SK-N-SH treated with all-trans-retinoic acid at 6 μM for 48 hours (cell line): Measurements from ENCODE around the gene SCGB1C1.
A peak's percentile ranks its signal among the peaks of the same experiment; 100 is the strongest.
"Not testable (repeated sequence)": the region's sequence is repeated elsewhere in the genome, so short reads cannot be mapped to it uniquely, and the experiment has no call there.

Experiments
- ATAC-seq: fragments of 200-7000 bp; cut with Tn5 transposase; 3 replicates; pipeline ENCODE4 v1.9.1; 2020; ENCODE audit warnings: mild to moderate bottlenecking, moderate library complexity
- BACH2 ChIP-seq: fragments of 250-450 bp; sonication (Bioruptor Pico); IDR thresholded peaks from 2 replicates; pipeline ENCODE4 v1.9.0; 2021; ENCODE audit warnings: mild to moderate bottlenecking, borderline replicate concordance
- CSDC2 ChIP-seq: fragments of 250-450 bp; sonication (Bioruptor Pico); IDR thresholded peaks from 2 replicates; pipeline ENCODE4 v1.5.0; 2020; ENCODE audit warnings: mild to moderate bottlenecking, moderate library complexity
- GLIS3 ChIP-seq: fragments of 250-450 bp; sonication (Bioruptor Pico); IDR thresholded peaks from 2 replicates; pipeline ENCODE4 v1.5.0; 2020; ENCODE audit warnings: mild to moderate bottlenecking, moderate library complexity
- ISL1 ChIP-seq: fragments of 250-450 bp; sonication (Bioruptor Pico); IDR thresholded peaks from 2 replicates; pipeline ENCODE4 v2.1.2; 2022; ENCODE audit warnings: mild to moderate bottlenecking, moderate library complexity
- POU6F1 ChIP-seq: fragments of 250-450 bp; sonication (Bioruptor Pico); IDR thresholded peaks from 2 replicates; pipeline ENCODE4 v1.8.0; 2021; ENCODE audit warnings: low read depth, mild to moderate bottlenecking, moderate library complexity, borderline replicate concordance
- PPARA ChIP-seq: fragments of 250-450 bp; sonication (Bioruptor Pico); IDR thresholded peaks from 2 replicates; pipeline ENCODE4 v1.5.0; 2020; ENCODE audit warnings: mild to moderate bottlenecking, borderline replicate concordance
- RARB ChIP-seq: fragments of 250-450 bp; sonication (Bioruptor Pico); IDR thresholded peaks from 2 replicates; pipeline ENCODE4 v1.8.0; 2021; ENCODE audit warnings: mild to moderate bottlenecking, moderate library complexity
- SNAI2 ChIP-seq: fragments of 250-450 bp; sonication (Bioruptor Pico); IDR thresholded peaks from 2 replicates; pipeline ENCODE4 v1.5.0; 2020; ENCODE audit warnings: mild to moderate bottlenecking, moderate library complexity
- TCF4 ChIP-seq: fragments of 250-450 bp; sonication (Bioruptor Pico); IDR thresholded peaks from 2 replicates; pipeline ENCODE4 v1.8.0; 2021; ENCODE audit warnings: mild to moderate bottlenecking, moderate library complexity, borderline replicate concordance
- TOX ChIP-seq: fragments of 250-450 bp; sonication (Bioruptor Pico); IDR thresholded peaks from 2 replicates; pipeline ENCODE4 v1.8.0; 2021; ENCODE audit warnings: mild to moderate bottlenecking, moderate library complexity, borderline replicate concordance
- ZC3H10 ChIP-seq: fragments of 250-450 bp; sonication (Bioruptor Pico); IDR thresholded peaks from 2 replicates; pipeline ENCODE4 v1.5.1; 2021; ENCODE audit warnings: mild to moderate bottlenecking, moderate library complexity
- ZFP3 ChIP-seq: fragments of 250-450 bp; sonication (Bioruptor Pico); IDR thresholded peaks from 2 replicates; pipeline ENCODE4 v1.5.0; 2020; ENCODE audit warnings: mild to moderate bottlenecking, moderate library complexity
- ZFP30 ChIP-seq: fragments of 450-650 bp; formaldehyde crosslinking; IDR thresholded peaks from 2 replicates; pipeline ENCODE4 v1.5.0; 2022; ENCODE audit warnings: mild to moderate bottlenecking, moderate library complexity
- ZNF565 ChIP-seq: fragments of 450-650 bp; formaldehyde crosslinking; conservative IDR thresholded peaks from 2 replicates; pipeline ENCODE4 v1.5.0; 2020; ENCODE audit warnings: low read depth, mild to moderate bottlenecking, moderate library complexity
- ZNF70 ChIP-seq: fragments of 450-650 bp; formaldehyde crosslinking; IDR thresholded peaks from 2 replicates; pipeline ENCODE4 v1.5.0; 2020; ENCODE audit warnings: mild to moderate bottlenecking, moderate library complexity
- ZNF8 ChIP-seq: fragments of 450-650 bp; formaldehyde crosslinking; IDR thresholded peaks from 2 replicates; pipeline ENCODE4 v1.5.0; 2020; ENCODE audit warnings: mild to moderate bottlenecking, moderate library complexity
- TF ChIP-seq, protein P1 (sequence below): fragments of 250-450 bp; sonication (Bioruptor Pico); IDR thresholded peaks from 2 replicates; pipeline ENCODE4 v1.5.0; 2020; ENCODE audit warnings: mild to moderate bottlenecking, moderate library complexity

SCGB1C1 gene

GRCh38 chr11:192674-193128, at the start of gene SCGB1C1:
SCGB1C1 (plus strand) TSS chr11:193078; CDS start chr11:193100, 22 bp downstream.
- not testable (repeated sequence) for ATAC-seq

DNA sequence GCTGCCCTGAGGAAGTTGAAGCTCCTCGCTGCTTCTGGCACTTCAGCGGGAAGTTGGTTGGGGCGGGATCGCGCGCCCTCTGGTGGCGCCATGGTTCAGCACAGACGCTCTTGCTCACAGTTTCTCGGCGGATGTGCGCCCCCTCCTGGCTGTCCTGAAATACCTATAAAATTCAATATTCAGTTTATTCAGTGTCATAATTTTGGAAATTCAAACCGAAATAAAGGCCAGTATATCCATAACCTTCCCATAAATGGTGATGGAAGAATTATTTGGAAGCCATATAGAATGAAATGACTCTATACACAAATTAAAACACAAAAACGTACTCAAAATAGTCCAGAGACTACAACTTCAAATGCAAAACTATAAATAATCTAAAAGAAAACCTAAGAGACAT, 12.6 kb upstream of the SCGB1C1 start:
- not testable (repeated sequence) for ATAC-seq

- not testable (repeated sequence) for ATAC-seq
These were observed 3.6 kb upstream of the SCGB1C1 start for GRCh38 chr11:189200-189783.

- ATAC-seq = peak; percentile 39
These were observed 3.0 kb upstream of the SCGB1C1 start for GRCh38 chr11:189843-190311.

- not testable (repeated sequence) for ATAC-seq
These were observed 2.3 kb upstream of the SCGB1C1 start for GRCh38 chr11:190546-190945.

DNA sequence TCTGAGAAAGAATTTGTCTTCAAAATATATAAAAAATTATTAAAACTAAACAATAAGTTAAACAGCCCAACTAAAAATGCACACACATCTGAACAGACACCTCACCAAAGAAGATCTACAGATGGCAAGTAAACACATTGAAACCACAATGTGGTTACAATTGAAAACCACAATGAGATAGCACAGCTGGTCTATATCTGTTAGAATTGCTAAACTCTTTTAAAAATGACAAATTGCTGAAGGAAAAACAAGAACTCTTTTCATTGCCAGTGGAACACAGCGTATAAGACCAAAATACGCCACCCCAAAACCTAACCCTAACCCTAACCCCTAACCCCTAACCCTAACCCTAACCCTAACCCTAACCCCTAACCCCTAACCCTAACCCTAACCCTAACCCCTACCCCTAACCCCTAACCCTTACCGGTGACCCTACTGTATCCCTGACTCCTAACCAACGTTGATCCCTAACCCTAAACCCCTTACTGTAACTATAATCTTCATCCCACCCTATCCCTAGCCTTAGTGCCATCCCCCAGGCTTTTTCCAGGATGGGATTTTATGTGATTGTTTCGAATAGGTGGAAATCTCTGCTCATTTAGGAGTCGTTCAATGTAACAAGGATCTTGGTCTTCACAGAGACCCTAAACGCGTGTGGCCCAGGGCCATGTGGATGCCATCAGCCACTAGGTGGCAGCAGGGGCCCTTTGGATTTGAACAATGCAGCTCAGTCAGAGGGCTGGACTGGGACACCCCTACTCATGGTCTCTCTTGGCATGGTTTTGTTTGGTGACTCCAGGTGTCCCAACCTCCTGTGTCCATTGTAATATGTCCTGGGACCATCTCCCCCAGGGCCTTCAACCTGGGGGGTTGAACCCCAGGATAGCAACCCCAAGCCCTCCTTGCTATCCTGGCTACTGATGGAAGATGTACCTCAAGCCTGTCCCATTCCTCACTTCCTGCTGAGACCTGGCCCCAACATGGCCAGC, 1.1 kb upstream of the SCGB1C1 start:
- peak; percentile 93 for ATAC-seq

GRCh38 chr11:193481-193880, 603 bp downstream of the SCGB1C1 start:
- not testable (repeated sequence) for ATAC-seq

- TF ChIP-seq TOX (CRISPR knock-in tag) = no peak
- no peak for TF ChIP-seq ZNF565 (CRISPR knock-in tag)
- no peak for TF ChIP-seq RARB (CRISPR knock-in tag)
- TF ChIP-seq, protein P1, sequence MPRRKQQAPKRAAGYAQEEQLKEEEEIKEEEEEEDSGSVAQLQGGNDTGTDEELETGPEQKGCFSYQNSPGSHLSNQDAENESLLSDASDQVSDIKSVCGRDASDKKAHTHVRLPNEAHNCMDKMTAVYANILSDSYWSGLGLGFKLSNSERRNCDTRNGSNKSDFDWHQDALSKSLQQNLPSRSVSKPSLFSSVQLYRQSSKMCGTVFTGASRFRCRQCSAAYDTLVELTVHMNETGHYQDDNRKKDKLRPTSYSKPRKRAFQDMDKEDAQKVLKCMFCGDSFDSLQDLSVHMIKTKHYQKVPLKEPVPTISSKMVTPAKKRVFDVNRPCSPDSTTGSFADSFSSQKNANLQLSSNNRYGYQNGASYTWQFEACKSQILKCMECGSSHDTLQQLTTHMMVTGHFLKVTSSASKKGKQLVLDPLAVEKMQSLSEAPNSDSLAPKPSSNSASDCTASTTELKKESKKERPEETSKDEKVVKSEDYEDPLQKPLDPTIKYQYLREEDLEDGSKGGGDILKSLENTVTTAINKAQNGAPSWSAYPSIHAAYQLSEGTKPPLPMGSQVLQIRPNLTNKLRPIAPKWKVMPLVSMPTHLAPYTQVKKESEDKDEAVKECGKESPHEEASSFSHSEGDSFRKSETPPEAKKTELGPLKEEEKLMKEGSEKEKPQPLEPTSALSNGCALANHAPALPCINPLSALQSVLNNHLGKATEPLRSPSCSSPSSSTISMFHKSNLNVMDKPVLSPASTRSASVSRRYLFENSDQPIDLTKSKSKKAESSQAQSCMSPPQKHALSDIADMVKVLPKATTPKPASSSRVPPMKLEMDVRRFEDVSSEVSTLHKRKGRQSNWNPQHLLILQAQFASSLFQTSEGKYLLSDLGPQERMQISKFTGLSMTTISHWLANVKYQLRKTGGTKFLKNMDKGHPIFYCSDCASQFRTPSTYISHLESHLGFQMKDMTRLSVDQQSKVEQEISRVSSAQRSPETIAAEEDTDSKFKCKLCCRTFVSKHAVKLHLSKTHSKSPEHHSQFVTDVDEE (CRISPR knock-in tag) = no peak
- TF ChIP-seq SNAI2 (CRISPR knock-in tag) = no peak
- no peak for TF ChIP-seq ZFP30
- TF ChIP-seq PPARA = no peak
- TF ChIP-seq ZNF70 (CRISPR knock-in tag) = no peak
- TF ChIP-seq ZNF8 (CRISPR knock-in tag) = no peak
- TF ChIP-seq ZFP3 (CRISPR knock-in tag) = no peak
- no peak for TF ChIP-seq ZC3H10
- TF ChIP-seq TCF4 (CRISPR knock-in tag) = no peak
- TF ChIP-seq CSDC2 (CRISPR knock-in tag) = no peak
- TF ChIP-seq BACH2 (CRISPR knock-in tag) = no peak
- no peak for TF ChIP-seq ISL1 (CRISPR knock-in tag)
- no peak for TF ChIP-seq POU6F1 (CRISPR knock-in tag)
- no peak for TF ChIP-seq GLIS3 (CRISPR knock-in tag)
- no peak; the same call in 2 of the 3 replicates for ATAC-seq
These were observed 4.2 kb downstream of the SCGB1C1 start for GRCh38 chr11:196786-197731.
